NCI-H460 (cell line): ENCODE measurements around the gene TRABD2A. TPM values are rescaled to one million over a fixed set of nuclear protein-coding genes. Genes with fewer than 3 reads are reported as not detected.
"Not testable (repeated sequence)": the region's sequence is repeated elsewhere in the genome, so short reads cannot be mapped to it uniquely, and the experiment has no call there.

Experiments used
- DNase-seq: peaks from one replicate; pipeline ENCODE4 v3.0.0-alpha.2; 2016; ENCODE audit warnings: low read depth; ENCODE audit errors: extremely low read depth
- polyA plus RNA-seq: library from polyadenylated mRNA; depleted of rRNA; stranded (reverse); fragments of >200 nt; gene quantifications from 2 replicates; pipeline ENCODE4 v1.2.3, GENCODE V29; 2014; cell fraction: nucleus; rRNA removed
- total RNA-seq: library from RNA; depleted of rRNA; stranded (reverse); fragments of >200 nt; shearing (Covaris generic); gene quantifications from 2 replicates; pipeline ENCODE4 v1.2.3, GENCODE V29; 2014; rRNA removed

TRABD2A gene, protein sequence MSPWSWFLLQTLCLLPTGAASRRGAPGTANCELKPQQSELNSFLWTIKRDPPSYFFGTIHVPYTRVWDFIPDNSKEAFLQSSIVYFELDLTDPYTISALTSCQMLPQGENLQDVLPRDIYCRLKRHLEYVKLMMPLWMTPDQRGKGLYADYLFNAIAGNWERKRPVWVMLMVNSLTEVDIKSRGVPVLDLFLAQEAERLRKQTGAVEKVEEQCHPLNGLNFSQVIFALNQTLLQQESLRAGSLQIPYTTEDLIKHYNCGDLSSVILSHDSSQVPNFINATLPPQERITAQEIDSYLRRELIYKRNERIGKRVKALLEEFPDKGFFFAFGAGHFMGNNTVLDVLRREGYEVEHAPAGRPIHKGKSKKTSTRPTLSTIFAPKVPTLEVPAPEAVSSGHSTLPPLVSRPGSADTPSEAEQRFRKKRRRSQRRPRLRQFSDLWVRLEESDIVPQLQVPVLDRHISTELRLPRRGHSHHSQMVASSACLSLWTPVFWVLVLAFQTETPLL
- 2.2 and 2.6 TPM in 2 replicates for total RNA-seq
- polyA plus RNA-seq = 2.5 TPM in 1 of 2 replicates, not detected in the other

DNA sequence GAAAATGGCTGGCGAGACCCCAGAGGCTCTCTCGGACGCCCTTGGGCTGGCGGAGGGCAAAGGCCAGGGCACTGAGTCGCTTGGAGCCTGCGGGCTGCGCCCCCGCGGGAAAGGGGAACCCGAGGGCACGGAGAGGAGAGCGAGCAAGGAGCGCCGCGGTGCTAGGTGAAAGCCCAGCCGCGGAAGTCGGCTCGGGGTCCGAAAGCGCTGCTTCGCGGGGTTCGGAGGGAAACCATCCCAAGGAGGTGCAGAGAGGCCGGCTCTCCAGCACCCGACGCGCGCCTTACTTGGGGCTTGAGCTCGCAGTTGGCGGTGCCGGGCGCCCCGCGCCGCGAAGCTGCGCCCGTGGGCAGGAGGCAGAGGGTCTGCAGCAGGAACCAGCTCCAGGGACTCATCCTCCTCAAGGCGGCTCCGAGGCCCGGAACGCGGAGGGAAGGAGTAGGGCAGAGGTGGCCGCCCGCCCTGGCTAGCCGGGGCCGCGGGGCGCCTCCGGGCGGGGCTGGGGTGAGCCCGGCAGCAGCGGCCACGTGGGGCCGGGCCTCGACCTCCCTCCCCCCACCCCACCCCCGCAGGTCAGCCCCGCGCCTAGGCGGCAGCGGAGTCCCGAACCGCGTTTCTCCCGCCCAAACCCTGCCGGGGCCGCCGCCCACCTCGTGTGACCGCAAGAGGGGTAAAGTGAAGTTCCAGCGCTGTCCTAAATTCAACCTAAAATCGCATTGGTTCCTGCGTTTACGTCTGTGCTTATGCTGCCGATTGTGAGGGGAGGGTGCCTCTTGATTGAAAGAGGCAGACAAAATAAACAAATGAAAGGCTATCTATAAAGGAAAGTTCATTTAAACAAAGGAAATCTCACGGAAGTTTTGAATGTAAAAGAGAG lies at the start of gene TRABD2A:
Gene TRABD2A (minus strand): TSS at position 440 of the 877 bp plus-strand sequence. CDS start 45 bp downstream, at position 395.
- no peak for DNase-seq

DNA sequence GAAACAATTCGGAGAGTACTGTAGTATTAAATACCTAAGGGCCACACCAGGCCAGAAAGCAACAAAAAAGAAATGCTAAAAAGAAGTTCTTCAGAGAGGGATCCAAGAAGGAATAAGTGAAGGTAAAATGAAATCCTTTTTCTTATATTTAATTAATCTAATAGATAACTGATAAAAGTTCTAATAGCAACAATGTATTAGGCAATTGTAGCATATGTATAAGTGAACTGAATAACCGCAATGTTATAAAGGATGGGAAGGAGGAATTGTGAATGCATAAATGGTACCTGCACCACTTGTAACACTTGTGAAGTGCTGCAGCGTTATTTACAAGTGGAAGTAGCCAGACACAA lies 46.4 kb upstream of the TRABD2A start:
- DNase-seq = no peak

DNA sequence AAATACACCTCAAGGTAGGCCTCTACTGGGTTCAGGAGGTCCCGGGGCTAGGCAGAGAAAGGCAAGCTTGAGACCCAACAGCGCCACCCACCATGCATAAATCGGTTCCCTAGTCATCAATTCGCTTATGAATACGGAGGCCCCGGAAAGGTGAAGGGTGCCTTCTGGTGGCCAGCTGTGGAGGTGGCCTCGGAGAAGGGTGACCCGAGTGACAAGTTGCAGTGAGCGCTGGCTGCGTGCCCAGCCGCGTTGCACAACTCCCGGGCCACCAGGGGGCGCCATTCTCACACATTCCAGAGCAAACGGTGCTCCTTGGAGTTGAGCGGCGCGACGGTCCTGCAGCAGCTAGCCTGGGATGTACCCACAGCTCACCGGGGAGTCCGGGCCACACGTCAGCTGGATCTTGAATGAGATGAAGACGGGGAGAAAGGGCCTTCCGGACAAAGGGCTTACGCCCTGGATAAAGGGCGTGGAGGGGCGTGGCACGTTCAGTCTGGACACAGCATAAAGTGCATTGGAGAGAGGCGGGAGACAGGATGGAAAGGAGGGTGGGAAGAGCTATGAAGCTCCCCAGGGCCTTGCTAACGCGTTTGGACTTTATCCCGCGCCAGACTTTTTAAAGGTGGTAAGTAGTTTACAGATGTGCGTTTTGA lies 45.0 kb upstream of the TRABD2A start:
- DNase-seq = peak; percentile 97

DNA sequence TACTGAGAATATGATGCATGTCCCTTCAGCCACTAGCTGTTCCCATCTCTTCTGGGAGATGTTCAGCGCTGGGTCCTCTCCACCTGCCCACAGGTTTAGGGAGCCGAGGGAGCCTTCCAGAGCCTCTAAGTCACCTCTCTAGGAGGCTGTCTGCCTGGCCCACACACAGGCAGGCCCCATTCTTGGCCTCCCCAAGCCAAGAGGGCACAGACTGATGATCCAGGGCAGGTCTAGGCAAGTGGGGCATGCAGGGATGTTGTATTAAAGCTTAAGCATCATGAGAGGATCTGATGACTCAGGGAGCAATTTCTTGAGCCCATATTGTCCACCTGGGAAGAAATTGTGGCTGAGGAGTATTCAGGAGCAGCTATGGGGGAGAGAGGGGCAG lies 44.4 kb upstream of the TRABD2A start:
- DNase-seq = no peak

GRCh38 chr2:84924173-84925106 lies 43.6 kb upstream of the TRABD2A start:
- peak; percentile 97 for DNase-seq

- DNase-seq = no peak
Observed at GRCh38 chr2:84923009-84923408, 42.1 kb upstream of the TRABD2A start.

- peak; percentile 95 for DNase-seq
Observed at GRCh38 chr2:84919885-84920580, 39.1 kb upstream of the TRABD2A start.

- DNase-seq = no peak
Observed at GRCh38 chr2:84918430-84918829, 37.5 kb upstream of the TRABD2A start.

DNA sequence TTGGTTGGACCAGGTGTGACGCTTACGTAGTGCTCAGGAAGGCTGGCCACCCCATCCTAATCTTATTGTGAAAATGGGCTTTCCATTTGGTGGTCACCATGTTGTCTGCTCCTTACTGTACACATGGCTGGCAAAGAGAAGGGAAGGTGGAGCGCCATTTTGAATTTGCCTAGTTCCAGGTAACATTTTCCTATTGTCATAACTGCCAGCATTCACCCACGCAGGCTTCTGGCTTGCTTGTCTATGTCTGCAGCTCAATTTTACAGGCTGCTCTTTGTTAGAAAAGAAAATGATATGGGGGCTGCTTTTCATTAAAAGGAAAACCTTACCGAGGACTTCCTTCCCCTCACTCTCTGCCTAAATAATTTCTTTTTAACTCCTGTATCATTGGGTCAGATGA lies 36.9 kb upstream of the TRABD2A start:
- DNase-seq = not testable (repeated sequence)

GRCh38 chr2:84915675-84916074 lies 34.8 kb upstream of the TRABD2A start:
- not testable (repeated sequence) for DNase-seq

- DNase-seq = no peak
Observed at GRCh38 chr2:84914334-84914733, 33.5 kb upstream of the TRABD2A start.

DNA sequence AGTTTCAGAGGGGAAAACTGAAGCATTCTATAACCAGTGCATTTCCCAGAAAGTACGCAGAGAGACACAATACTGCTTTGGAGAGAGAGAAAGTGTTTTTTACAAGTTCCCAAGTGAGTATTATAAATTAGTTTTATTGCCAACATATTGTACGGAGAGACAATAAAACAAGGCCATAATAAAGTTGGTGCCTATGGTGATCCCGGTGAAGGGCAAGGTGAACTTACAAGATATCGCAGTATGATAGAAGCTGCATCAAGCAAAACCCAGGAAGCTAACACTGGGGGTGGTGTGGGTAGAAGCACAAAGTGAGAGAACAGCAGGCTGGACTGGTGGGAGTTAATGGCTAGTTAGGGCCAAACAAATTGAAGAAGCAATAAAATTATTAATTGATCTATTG lies 32.1 kb upstream of the TRABD2A start:
- DNase-seq = no peak

DNA sequence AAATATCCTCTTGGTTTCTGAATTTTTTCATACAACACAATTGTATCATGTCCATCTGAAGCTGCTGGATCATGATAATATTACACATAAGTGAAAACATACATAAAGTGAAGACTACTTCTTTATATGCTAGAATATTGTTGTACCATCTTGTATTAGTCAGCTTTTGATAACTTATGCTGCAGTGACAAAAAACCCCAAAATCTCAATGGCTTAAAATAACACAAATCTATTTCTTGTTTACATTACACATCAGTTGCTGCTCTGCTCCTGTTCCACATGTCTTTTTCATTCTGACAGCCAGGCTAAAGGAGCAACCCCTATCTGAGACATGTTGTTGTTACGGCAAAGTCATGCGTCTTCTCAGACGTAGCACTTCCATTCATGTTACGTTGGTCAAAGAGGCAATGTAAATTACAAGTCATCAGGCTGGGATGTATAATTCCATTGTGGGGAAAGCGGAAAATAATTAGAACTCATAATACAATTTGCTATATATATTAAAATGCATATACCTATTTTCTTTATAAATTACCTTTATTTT lies 30.3 kb upstream of the TRABD2A start:
- DNase-seq = no peak

DNA sequence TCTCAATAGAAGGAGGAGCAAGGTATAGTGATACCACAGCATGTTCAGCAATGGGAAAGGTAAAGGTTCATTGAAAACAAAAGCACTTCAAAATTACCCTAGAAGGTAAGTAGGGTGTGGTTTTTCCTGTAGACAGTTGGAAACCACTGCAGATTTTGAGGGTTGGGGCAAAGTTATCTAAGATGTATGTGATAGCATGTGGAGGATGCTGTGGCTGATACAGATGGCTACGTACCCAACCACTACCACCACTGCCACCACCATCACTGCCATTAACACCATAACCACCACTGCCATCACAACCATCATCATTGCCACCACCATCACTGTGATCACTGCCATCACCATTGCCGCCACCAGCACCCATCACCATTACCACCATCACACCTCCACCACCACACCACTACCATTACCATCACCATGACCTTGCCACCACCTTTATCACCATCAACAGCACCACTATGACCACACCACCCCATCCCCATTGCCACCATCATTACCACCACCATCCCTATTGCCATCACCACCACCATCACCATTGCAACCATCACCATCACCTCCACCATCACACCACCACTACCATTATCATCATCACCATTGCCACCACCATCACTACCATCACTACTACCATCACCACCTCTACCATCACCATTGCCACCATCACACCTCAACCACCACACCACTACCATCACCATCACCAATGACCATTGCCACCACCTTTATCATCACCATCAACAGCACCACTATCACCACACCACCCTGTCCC lies 28.2 kb upstream of the TRABD2A start:
- DNase-seq = no peak

- DNase-seq = peak; percentile 87
Observed at GRCh38 chr2:84906900-84907714, 26.2 kb upstream of the TRABD2A start.

DNA sequence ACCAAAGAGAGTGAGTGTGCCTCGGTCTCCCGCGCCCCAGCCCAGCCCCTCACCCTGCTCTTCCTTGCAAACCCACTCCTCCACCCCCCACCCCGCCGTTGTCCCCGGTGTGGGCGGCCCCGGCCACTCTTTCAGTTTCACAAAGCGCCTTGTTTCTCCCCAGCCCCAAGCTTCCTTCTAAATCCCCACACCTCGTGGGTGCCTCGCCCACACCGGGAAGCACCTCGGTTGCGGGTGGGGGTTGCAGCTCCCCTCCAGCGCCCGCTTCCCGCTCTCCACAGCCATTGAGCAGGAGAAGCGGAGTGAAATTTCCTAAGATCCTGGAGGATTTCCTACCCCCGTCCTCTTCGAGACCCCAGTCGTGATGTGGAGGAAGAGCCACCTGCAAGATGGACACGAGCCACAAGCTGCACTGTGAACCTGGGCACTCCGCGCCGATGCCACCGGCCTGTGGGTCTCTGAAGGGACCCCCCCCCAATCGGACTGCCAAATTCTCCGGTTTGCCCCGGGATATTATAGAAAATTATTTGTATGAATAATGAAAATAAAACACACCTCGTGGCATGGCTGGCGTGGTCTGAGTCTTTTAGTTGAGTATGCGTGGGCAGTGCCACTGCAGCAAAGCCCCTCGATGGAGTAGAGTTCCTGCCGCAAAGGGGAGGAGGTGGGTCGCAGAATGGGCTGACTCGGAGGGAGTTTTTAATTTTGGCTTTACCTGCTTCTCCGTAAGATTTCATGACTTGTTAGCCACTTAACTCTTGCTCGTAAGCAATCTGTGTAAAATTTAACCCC lies 25.4 kb upstream of the TRABD2A start:
- DNase-seq = no peak
